ENCODE measurements around the gene EPGN.

- TF ChIP-seq CTCF (IDR thresholded peaks at IDR 0.05) (no peak), POLR2A (IDR thresholded peaks at IDR 0.05) (no peak)
These were observed 56.0 kb downstream of the EPGN start for GRCh38 chr4:74364256-74364651.
